Neural progenitor cell (in vitro differentiated cells): Measurements from ENCODE around the gene SYTL1. TPM values are rescaled to one million over a fixed set of nuclear protein-coding genes. Genes with fewer than 3 reads are reported as not detected.

Source experiments
- DNase-seq: peaks from one replicate; pipeline ENCODE4 v3.0.0-alpha.2; 2016; ENCODE audit warnings: low spot score
- H2AFZ ChIP-seq: fragments of 200-600 bp; sonication (generic); replicated peaks from 2 replicates; pipeline ENCODE4 v1.6.1; 2016; ENCODE audit warnings: antibody characterized with exemption
- H3F3A ChIP-seq: fragments of 200-600 bp; sonication (generic); 2 replicates; pipeline ENCODE4 v1.6.1; 2016; ENCODE audit warnings: antibody characterized with exemption, low read depth
- H3K27ac ChIP-seq: fragments of 200-600 bp; sonication (generic); 2 replicates; pipeline ENCODE4 v1.5.1; 2016; ENCODE audit warnings: mild to moderate bottlenecking
- H3K27me3 ChIP-seq: fragments of 200-600 bp; sonication (generic); 2 replicates; pipeline ENCODE4 v1.6.1; 2016; ENCODE audit warnings: mild to moderate bottlenecking, moderate library complexity
- H3K36me3 ChIP-seq: fragments of 200-600 bp; sonication (generic); 2 replicates; pipeline ENCODE4 v1.5.1; 2016
- H3K4me1 ChIP-seq: fragments of 200-600 bp; sonication (generic); 2 replicates; pipeline ENCODE4 v1.6.1; 2016; ENCODE audit warnings: mixed run types
- H3K4me2 ChIP-seq: fragments of 200-600 bp; sonication (generic); 2 replicates; pipeline ENCODE4 v1.6.1; 2016
- H3K4me3 ChIP-seq: fragments of 200-600 bp; sonication (generic); 2 replicates; pipeline ENCODE4 v1.5.1; 2016
- H3K79me2 ChIP-seq: fragments of 200-600 bp; sonication (generic); 2 replicates; pipeline ENCODE4 v1.6.1; 2016; ENCODE audit warnings: low read depth
- H3K9ac ChIP-seq: fragments of 200-600 bp; sonication (generic); 2 replicates; pipeline ENCODE4 v1.6.1; 2016
- H3K9me3 ChIP-seq: fragments of 200-600 bp; sonication (generic); 2 replicates; pipeline ENCODE4 v1.5.1; 2016; ENCODE audit warnings: low read depth
- H4K20me1 ChIP-seq: fragments of 200-600 bp; sonication (generic); 2 replicates; pipeline ENCODE4 v1.6.1; 2016; ENCODE audit warnings: low read depth
- H3K27ac Mint-ChIP-seq: 3 replicates; pipeline ENCODE4 v1.8.0; 2021; ENCODE audit warnings: mixed read lengths
- H3K27me3 Mint-ChIP-seq: 2 replicates; pipeline ENCODE4 v1.8.0; 2022; ENCODE audit warnings: low read depth, mild to moderate bottlenecking, inconsistent platforms, moderate library complexity, mixed read lengths; ENCODE audit not compliant: insufficient read depth
- H3K36me3 Mint-ChIP-seq: 3 replicates; pipeline ENCODE4 v1.8.0; 2021; ENCODE audit warnings: mixed read lengths
- H3K4me1 Mint-ChIP-seq: 3 replicates; pipeline ENCODE4 v1.8.0; 2021; ENCODE audit warnings: mixed read lengths
- H3K4me3 Mint-ChIP-seq: 3 replicates; pipeline ENCODE4 v1.8.0; 2021; ENCODE audit warnings: mild to moderate bottlenecking, moderate library complexity, mixed read lengths
- H3K9me3 Mint-ChIP-seq: 3 replicates; pipeline ENCODE4 v1.8.0; 2020; ENCODE audit warnings: mixed read lengths
- EZH2 ChIP-seq: fragments of 200-600 bp; sonication (generic); IDR thresholded peaks from 2 replicates; pipeline ENCODE4 v1.6.1; 2017; ENCODE audit warnings: antibody characterized with exemption, mild to moderate bottlenecking, moderate library complexity
- EZH2phosphoT487 ChIP-seq: fragments of 200-600 bp; sonication (generic); IDR thresholded peaks from 2 replicates; pipeline ENCODE4 v1.6.1; 2017; ENCODE audit warnings: antibody characterized with exemption
- total RNA-seq: library from RNA; depleted of rRNA; stranded (reverse); fragments of >200 nt; gene quantifications from 2 replicates; pipeline ENCODE4 v1.2.3, GENCODE V29; 2015; ENCODE audit warnings: low replicate concordance
- TF ChIP-seq, protein P1 (sequence below): fragments of 200-600 bp; sonication (generic); IDR thresholded peaks from 2 replicates; pipeline ENCODE4 v1.5.1; 2017; ENCODE audit warnings: antibody characterized with exemption, mild to moderate bottlenecking

The SYTL1 gene
- total RNA-seq, 1 donor from 2014 or later, result 5.7 TPM

- Histone ChIP-seq H2AFZ (no peak overlapping the region), H3K9me3 (no peaks in the 10 kb centered on the region)
Measured at GRCh38 chr1:27314169-27314568, 27.7 kb upstream of the SYTL1 start.

DNA sequence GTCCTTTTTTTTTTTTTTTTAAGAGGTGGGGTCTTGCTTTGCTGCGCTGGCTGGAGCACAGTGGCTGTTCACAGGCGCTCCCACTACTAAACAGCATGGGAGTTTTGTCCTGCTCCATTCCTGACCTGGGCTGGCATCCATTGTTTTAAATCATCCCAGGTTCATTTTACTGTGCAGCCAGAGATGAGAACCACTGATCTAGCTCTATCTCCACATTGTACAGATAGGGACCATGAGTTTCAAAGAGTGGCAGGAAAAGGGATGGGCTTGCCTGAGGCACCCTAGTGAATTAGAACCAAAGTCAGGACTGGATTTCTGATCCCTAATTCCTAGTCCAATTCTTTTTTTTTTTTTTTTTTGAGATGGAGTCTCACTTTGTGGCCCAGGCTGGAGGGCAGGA is 27.1 kb upstream of the SYTL1 start:
- Histone ChIP-seq H3K27ac (no peak overlapping the region), H3K4me3 (no peak overlapping the region), H4K20me1 (no peaks in the 10 kb centered on the region), H3K79me2 (no peaks in the 10 kb centered on the region), H2AFZ (no peak overlapping the region), H3K36me3 (no peaks in the 10 kb centered on the region), H3K4me1 (peaks cover 5% of the 10 kb centered on the region), H3K9ac (no peak overlapping the region), H3F3A (no peaks in the 10 kb centered on the region), H3K27me3 (no peaks in the 10 kb centered on the region), H3K4me2 (no peak overlapping the region), H3K9me3 (no peaks in the 10 kb centered on the region)
- no peak overlapping the region for H3K4me3 Mint-ChIP-seq
- peaks cover 13% of the 10 kb centered on the region for H3K4me1 Mint-ChIP-seq
- no peak for DNase-seq
- TF ChIP-seq, protein P1, sequence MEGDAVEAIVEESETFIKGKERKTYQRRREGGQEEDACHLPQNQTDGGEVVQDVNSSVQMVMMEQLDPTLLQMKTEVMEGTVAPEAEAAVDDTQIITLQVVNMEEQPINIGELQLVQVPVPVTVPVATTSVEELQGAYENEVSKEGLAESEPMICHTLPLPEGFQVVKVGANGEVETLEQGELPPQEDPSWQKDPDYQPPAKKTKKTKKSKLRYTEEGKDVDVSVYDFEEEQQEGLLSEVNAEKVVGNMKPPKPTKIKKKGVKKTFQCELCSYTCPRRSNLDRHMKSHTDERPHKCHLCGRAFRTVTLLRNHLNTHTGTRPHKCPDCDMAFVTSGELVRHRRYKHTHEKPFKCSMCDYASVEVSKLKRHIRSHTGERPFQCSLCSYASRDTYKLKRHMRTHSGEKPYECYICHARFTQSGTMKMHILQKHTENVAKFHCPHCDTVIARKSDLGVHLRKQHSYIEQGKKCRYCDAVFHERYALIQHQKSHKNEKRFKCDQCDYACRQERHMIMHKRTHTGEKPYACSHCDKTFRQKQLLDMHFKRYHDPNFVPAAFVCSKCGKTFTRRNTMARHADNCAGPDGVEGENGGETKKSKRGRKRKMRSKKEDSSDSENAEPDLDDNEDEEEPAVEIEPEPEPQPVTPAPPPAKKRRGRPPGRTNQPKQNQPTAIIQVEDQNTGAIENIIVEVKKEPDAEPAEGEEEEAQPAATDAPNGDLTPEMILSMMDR, result no peak
- TF ChIP-seq EZH2 (no peak), EZH2phosphoT487 (no peak)
- no peaks in the 10 kb centered on the region for H3K9me3 Mint-ChIP-seq
- H3K27me3 Mint-ChIP-seq, result peaks cover 2% of the 10 kb centered on the region
- H3K36me3 Mint-ChIP-seq, result no peaks in the 10 kb centered on the region
- H3K27ac Mint-ChIP-seq, result no peak overlapping the region

More at GRCh38 chr1:27314169-27314568, 27.7 kb upstream of the SYTL1 start:
- Mint-ChIP-seq H3K27me3 (peaks cover 2% of the 10 kb centered on the region), H3K9me3 (no peaks in the 10 kb centered on the region), H3K4me3 (no peak overlapping the region), H3K36me3 (no peaks in the 10 kb centered on the region), H3K4me1 (peaks cover 13% of the 10 kb centered on the region), H3K27ac (peak overlapping the region; percentile 6)
- no peaks in the 10 kb centered on the region for H4K20me1 ChIP-seq
- no peaks in the 10 kb centered on the region for H3K36me3 ChIP-seq
- peaks cover 5% of the 10 kb centered on the region for H3K4me1 ChIP-seq
- TF ChIP-seq, protein P1, result no peak
- TF ChIP-seq EZH2phosphoT487, result no peak
- TF ChIP-seq EZH2, result no peak
- no peaks in the 10 kb centered on the region for H3K27me3 ChIP-seq
- no peak overlapping the region for H3K4me3 ChIP-seq
- no peak overlapping the region for H3K4me2 ChIP-seq
- H3K27ac ChIP-seq, result no peak overlapping the region
- peaks cover 2% of the 10 kb centered on the region for H3F3A ChIP-seq
- no peaks in the 10 kb centered on the region for H3K79me2 ChIP-seq
- DNase-seq, result no peak
- no peak overlapping the region for H3K9ac ChIP-seq

DNA sequence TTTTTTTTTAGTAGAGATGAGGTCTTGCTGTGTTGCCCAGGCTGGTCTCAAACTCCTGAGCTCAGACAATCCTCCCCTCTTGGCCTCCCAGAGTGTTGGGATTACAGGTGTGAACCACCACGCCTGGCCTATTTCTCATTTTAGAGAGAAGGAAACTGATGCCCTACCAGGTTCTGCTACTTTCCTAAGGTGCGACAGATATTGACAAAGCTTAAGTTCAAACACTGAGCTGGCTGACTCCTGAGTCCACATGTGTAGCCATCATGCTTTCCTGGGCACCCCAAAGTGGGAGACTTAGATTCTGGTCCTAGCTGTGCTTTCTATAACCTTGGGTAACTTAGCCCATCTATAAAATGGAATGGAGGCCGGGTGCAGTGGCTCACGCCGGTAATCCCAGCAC is 25.0 kb upstream of the SYTL1 start:
- Histone ChIP-seq H3K79me2 (no peaks in the 10 kb centered on the region), H3K36me3 (no peaks in the 10 kb centered on the region), H3F3A (peaks cover 7% of the 10 kb centered on the region), H2AFZ (no peak overlapping the region), H3K9ac (no peak overlapping the region), H3K9me3 (no peaks in the 10 kb centered on the region), H3K4me1 (peaks cover 5% of the 10 kb centered on the region), H3K27ac (no peak overlapping the region), H3K4me2 (no peak overlapping the region), H3K4me3 (no peak overlapping the region), H4K20me1 (no peaks in the 10 kb centered on the region), H3K27me3 (no peaks in the 10 kb centered on the region)
- Mint-ChIP-seq H3K27me3 (peaks cover 2% of the 10 kb centered on the region), H3K27ac (no peak overlapping the region), H3K4me1 (peaks cover 16% of the 10 kb centered on the region), H3K9me3 (no peaks in the 10 kb centered on the region), H3K4me3 (peak overlapping the region; percentile 44), H3K36me3 (no peaks in the 10 kb centered on the region)
- TF ChIP-seq EZH2 (no peak), EZH2phosphoT487 (no peak)
- TF ChIP-seq, protein P1, result no peak
- no peak for DNase-seq
